ENCODE data around the gene CCDC127. TPM values are rescaled to one million over a fixed set of nuclear protein-coding genes. Genes with fewer than 3 reads are reported as not detected.

The CCDC127 gene
- total RNA-seq, 1 experiment from 2014 or later = 5.4 TPM

DNA sequence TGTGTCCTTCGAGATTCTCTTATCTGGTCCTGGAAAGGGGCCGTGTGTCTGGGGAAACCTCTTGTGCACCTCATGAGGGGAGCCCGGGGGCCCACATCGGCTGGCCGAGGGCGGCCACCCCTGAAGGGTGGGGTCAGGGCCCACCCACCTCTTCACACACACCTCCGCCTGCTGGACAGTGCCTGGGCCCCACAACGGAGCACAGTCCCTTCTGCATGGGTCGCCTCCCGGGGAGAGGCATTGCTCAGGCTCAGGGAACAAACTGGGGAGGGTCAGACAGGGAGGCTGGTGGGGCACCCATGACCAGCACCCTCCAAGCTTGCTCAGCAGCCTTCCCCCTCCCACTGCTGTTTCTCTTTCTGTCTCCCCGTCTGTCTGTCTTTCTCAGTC lies 28.0 kb downstream of the CCDC127 start:
- no peak for DNase-seq (ENCODE audit: low read depth)

DNA sequence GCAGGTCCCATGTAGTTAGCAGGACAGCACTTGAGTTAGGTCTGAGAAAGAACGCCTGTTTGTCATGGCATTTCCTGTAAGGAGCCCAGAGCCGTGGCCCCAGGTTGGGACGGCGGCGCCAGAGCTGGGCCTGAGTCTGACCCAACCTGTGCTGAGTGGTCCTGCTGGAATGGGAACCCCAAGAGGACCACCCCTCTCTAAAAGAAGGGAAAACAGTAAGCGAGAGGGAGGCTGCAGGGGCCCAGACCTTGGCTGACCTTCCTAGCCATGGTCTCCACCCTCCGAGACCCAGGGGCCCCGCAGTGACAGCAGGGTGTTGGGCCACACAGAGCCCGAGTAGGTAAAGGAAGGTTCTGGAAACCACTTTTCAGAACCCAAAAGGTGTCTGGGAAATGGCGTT lies 28.5 kb downstream of the CCDC127 start:
- no peak for DNase-seq (ENCODE audit: low read depth)

DNA sequence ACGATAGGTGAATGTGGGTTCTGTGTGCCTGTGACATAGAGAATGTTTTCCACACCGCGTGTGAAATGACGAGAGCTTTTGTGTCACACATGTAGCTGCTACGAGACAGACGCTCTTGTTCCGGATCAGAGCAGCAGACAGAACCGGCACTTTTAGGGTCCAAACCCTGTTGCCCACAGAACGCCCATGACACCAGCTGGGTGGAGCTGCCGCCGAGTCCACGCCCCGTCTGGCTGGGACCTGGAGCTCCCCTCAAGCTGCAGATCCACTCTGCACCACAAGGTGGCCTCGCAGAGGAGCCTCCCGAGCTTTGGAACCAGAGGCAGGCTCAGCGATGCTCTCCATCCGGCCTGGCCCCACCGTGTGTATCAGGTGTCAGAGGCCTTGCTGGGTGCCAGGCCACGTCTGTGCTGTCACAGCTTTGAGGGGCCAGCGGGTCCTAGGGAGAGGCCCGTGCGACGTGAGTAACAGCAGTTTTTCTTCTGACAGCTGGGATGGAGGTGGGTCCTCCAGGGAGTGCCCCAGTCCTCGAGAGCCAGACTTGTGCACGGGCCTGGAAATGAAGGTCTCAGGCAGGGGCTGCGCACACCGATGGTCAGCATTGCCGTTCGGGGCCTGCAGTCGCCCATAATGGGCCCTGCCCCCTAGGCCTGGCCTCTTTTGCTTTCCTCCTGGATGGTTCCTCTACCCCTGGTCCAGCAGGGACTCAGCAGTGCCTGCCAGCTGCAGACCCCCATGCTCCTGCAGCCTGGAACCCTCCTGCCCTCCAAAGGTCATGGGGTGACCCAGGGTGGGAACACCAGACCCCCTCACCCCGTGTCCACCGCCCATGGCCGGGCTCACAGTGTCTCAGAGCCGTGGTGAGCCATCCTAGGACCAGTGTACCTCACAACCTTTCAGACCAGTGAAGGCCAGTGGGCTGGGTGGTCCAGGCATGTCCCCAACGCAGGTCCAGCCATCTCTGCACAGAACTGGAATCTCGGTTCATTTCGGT lies 29.2 kb downstream of the CCDC127 start:
- peak; percentile 86 for DNase-seq (ENCODE audit: low read depth)

DNA sequence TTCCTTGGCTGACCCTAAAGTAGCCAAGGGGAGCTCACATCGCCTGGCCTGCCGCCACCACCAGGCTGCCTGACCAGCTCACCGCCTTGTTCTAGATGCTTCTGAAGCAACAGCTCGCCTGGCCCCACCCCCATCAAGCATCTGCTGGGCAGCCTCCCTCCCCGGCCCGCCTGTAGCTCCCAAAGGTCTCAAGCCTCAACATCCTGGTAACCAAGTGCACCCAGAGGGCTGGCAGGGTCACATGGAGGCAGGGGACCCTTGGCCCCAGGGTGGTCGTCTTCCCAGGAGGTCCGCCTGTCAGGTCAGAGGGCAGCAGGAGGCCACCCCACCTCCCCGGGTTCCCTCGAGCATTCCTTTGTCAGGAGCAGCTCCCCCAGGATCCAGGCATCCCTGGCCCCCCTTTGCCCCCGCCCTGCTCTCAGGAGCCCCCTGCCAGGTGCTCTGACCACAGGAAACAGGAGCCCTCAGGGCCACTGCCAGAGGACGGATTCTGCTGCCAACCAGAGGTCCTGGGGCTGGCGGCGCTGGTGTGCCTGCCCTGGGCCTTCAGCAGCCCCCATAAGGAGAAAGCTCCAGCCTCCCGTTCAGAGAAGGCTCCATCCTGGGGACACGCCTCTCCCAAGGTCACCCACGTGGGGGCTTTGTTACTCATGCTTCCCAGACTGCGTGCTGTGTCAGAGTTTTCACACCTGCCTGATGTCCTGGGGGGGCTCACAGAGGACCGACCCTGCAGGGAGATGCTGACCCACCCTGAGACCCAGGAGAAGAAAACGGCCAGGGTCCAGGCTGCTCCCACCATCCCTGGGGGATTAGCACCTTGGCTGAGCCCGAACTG lies 30.1 kb downstream of the CCDC127 start:
- DNase-seq (ENCODE audit: low read depth) = no peak

DNA sequence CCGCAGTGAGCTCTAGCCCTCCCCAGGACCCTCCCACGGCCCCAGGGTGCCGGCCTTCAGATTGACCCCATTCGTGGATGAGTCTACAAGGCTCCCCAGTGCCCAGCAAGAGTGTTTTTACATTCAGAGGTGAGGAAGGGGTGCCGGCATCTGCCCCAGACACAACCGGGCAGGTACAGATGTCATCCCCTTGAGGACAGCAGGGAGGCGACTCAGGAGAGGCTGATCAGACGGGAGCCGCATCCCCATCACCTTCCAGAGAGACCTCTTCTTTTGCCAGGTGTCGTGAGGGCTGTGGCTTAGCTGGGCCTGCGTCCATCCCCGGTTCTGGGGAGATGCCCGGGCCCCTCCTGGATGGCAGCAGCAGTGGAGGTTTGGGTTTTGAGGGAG lies 30.9 kb downstream of the CCDC127 start:
- no peak for DNase-seq (ENCODE audit: low read depth)

DNA sequence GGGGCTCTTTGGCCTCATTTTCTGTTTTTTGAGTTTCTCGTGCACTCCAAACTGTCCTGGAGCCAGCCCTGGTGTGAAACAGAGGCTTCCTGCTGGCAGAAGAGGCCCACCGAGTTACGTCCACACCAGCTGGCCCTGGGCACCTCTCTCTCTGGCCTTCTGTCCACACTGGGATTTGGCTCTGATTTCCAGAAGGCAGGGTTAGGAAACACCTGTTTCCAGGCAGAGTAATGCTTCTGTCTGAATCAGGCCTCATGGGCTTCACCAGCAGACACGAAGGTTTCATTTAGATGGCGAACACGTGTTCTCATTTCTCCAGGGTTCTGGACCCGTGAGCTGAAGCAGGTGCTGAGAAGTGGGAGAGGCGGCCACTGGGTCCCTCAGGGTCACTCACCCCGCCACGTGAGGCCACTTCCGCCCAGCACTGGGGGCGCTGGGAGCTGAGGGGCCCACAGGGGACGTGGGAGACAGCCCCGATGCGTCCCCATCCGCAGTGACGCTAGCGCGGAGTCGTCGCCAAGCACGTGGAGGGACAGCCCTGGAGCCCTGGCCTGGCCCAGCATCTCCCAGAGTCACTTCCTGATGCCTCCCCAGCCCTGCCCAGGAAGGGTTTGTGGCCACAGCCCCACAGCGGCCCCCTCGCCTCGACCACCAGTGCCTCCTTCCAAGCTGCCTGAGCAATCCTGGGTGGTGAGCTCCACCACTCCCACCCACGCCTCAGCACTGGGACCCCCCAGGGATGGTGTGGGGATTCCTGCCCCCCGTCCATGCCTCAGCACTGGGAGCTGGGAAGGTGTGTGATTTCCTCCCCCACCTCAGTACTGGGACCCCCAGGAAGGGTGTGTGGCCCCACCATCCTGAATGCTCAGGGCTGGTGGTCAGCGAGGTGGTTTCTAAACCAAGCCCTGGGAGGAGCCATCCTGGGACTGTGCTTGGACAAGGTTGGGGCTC lies 31.6 kb downstream of the CCDC127 start:
- DNase-seq (ENCODE audit: low read depth) = no peak

DNA sequence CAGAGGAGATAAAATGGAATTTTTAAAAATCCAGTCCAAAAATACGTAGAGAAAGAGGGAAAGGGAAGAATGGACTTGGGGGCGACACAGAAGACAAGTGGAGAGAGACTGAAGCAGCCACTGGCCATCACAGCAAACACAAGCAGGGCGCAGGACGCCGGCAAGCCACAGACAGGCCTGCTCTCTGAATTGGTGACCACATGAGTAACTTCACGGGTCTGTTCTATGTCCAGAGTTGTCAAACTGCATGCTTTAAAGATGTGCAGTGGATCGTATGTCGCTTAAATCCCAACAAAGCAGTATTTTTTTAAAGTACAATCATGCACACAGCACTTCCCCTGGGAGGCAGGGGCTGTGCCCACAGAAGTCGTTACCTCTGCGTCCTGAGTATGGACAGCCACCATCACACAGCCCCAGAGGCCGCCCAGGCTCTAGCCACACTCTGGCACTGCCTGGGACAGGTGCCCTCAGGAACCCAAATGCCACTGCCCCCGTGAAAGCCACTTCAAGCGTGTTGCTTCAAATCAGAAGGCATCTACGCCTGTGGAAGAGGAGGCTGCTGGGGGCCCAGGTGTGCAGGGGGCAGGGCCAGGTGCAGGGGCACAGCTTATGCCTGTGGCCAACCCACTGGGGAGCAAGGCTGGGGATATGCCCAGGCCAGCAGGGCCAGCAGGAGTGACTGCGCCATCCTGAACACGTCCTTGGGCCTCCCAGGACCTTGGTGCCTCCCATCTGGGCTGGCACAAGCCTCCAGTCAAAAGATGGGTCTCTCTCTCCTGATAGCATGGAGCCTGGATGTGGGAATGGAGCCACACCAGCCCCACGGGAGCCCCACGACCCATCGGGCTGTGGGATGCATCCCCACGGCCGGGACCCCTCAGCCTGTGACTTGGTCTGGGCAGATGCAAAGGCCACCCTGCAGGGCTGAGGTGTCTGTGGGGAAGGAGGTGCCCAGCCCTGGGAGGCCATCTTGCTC lies 32.6 kb downstream of the CCDC127 start:
- no peak for DNase-seq (ENCODE audit: low read depth)

DNA sequence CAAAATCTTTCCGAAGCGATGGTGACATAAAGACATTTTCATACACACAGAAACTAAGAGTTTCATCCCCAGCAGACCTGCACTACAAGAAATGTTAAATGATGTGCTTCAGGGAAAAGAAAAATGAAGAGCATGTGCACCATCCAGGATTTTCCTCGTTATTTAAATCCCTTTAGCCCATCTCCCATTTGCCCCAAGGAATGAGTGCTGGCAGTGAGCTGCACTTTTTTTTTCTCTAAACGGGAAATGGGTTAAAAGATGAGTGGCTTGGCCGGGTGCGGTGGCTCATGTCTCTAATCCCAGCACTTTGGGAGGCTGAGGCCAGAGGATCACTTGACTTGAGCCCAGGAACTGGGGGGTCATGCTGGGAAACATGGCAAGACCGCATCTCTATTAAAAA lies 33.5 kb downstream of the CCDC127 start:
- DNase-seq (ENCODE audit: low read depth) = peak; percentile 38

DNA sequence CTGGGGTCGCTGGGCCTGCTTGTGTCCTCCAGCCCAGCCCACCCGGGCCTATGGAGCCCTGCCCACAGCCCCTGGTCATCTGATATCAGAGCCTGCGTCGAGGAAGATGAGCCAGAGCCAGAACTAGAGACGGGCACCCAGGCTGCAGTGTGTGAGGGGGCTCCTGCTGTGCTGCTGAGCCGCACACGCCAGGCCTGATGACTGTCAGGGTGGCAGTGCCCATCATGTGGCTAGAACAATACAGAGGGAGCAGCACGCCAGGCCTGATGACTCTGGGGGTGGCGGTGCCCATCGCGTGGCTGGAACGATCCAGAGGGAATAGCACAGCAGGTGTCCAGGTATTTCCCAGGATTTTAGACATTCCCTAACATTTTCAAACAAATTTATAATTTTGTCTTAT lies 35.8 kb downstream of the CCDC127 start:
- DNase-seq (ENCODE audit: low read depth) = no peak

DNA sequence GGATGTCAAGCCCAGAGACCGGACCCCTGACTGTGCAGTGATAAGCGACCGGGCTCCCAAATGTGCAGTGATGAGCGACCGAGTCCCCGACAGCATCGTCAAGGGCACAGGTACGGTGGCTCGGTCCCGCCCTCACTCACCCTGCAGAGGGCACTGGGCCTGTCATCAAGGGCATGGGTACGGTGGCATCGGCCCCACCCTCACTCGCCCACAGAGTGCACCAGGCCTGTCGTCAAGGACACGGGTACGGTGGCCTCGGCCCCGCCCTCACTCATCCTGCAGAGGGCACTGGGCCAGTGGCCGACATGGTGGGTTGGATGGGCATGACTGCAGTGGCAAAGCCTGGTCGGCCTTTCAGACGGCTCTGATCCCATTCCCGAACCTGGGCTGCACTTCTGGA lies 36.4 kb downstream of the CCDC127 start:
- no peak for DNase-seq (ENCODE audit: low read depth)

DNA sequence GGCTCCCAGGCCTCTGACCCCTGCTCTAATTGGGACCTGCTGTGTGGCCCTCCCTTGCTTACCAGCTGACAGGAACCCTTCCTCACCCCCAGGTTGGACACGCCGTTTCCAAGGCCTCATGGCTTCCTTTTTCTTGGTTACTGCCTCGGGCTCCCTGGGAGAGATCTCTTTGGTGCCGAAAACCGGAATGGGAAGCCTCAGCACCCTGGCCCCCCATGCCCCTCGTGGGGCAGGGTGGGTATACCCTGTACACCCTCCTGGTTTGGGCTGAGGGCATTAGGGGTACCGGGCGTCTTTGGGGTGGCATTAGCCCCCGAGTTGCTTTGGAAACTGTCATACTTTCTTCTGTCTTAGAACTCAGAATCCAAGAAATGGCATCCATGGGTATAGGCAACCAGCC lies 36.8 kb downstream of the CCDC127 start:
- no peak for DNase-seq (ENCODE audit: low read depth)

DNA sequence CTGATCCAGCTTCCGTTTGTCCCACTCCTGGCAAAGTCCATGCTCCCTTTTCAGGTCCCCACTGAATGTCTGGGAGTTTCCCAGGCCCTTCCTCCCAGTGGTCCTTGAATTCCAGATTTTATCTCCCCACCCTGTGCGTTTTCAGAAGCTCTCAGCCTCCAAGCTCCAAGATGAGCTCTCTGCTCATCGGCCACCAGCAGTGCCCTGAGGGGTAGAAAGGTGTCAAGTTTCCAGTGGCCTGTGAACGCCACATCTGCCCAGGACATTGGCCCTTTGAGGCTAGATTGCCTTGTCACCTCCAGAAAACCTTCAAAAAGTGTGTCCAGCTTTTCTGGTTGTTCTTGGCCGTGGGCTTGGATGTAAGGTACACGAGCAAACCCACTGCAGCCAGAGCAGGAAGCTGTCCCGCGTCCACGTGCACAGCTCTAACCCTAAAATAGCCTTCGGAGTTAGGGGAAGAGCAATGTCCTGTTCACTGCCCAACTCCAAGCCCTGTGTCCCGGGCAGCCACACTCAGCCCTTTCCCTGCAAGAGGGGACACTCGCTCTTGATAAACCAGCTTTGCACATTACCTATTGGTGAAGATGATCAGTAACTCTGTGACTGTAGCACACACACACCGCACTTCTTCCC lies 37.6 kb downstream of the CCDC127 start:
- DNase-seq (ENCODE audit: low read depth) = peak; percentile 44

DNA sequence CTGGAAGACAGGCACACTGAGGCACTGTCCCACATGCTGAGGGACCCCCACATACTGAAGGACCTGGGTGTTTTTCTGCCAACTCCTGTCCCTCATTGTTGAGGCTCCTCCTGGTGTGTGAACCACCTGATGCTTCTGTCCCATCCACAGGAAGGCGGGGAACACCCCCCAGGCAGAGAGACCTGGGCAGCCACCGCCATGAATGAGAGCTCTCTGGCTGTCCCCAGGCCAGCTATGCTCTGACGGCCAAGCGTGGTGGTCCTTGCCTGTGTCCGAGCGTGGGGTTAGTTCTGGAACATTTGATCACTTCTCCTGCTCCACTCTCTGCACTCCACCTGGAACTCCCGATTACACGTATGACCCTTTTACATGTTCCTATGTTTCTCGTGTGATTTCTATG lies 38.6 kb downstream of the CCDC127 start:
- DNase-seq (ENCODE audit: low read depth) = no peak

DNA sequence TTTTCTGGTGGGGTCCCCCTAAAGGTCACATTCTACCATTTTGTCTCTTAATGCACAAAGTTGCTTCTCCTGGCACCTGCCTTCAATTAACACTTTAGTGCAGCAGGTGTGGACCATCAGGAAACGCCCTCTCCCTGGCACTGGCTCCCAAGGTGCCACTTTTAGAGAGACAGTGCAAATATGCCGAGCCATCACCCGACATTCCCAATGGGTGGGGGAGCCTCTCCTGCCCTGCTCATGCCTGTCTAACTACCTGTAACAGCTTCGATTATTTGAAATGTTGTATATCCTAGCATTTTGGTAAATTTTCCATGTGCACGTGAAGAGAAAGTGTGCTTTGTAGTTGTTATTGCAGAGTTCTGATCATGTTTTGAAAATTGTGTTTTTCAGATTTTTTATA lies 39.8 kb downstream of the CCDC127 start:
- no peak for DNase-seq (ENCODE audit: low read depth)

DNA sequence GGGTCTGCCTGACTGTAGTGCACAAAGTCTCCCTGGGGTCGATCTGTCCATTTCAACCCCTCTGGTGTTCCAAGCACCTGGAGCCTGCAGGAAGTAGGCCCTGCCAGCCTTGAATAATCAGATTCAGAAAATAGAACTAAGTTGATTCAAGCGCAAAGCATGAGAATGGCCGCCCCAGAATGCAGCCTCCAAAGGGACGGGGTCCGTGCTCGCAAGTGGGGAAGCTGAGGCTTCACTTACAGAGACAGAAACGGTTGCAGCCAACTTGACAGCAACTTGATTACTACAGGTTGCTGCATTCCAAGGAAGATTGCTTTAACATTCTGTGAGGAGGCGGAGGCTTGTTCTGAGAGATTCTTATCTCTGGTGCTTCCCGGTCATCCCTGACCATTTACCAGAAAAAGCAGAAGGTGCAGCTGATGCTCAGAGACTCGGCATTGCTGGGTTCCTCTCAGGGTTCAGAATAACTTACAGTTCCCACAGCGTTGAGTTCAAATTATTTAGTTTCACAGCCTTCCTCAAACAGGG lies 41.6 kb downstream of the CCDC127 start:
- DNase-seq (ENCODE audit: low read depth) = no peak

DNA sequence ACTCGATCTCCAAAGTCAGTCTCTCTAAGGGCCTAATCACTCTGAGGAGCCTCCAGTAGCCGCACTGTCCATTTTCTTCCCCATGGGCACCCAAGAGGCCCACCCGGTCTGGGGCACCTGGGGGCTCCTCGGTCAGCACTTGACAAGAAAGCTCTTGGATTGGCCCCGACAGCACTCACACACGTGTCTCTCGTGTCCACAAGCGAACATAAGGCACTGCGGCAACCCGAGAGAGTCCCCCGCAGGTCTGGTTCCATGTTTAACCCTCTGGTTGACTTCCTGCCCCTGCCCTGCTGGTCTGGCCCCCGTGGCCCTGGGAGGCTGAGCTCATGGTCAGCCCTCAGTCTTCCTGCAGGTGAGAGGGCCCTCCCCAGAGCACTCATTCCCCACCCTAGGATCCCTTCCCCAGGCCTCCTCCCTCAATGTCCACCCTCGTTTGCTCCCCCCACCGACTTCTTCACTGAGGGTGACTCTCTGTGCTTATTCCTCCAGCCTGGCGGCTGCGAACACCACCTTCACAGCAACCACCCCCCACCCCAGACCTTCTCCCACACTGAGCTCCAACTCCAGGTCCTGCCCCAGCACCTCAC lies 43.0 kb downstream of the CCDC127 start:
- DNase-seq (ENCODE audit: low read depth) = no peak

DNA sequence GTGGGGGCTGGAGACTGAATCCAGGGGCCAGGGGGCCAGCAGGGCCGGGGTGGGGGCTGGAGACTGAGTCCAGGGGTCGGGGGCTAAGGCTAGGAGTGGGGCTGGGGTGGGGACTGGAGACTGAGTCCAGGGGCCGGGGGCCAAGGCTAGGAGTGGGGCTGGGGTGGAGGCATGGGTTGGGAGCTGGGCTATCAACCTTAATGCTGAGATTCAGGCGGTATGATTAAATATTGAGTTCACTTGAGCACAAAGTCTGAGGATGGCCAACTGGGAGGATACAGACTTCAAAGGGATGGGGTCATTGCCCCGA lies 43.7 kb downstream of the CCDC127 start:
- DNase-seq (ENCODE audit: low read depth) = no peak

DNA sequence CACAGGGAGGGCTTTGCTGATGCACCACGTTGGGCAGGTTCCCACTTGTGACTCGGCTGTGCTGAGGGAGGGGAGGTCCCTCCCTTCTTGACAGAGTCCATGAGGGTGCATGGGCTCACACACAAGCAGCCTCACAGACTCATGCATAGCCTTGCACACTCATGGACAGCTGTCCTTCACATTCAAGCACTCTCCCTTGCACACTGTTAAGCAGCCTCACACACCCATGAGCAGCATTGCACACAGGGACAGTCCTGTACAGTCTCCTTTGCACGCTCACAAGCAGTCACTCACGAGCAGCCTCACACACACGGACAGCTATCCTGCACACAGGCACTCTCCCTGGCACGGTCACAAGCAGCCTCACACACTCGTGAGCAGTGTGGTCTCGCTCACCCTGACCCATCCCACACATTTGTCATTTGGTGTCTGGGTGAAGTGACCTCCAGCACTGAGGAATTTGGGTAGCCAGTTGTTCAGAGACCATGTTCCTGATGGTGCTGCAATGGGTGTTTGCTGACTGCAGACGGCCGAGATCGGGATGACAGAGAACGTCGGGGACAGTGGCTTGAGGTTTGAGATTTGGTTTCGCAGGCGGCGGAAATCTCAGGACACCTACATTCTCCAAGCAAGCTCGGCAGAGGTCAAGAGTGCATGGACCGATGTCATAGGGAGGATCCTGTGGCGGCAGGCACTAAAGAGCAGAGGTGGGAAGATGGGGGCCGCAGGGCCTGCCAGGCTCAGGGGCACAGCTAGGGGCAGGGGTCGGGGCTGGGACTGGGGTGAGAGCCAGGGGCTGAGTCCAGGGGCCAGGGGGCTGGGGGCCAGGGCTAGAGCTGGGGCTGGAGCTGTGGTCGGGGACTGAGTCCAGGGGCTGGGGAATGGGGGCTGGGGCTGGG lies 44.3 kb downstream of the CCDC127 start:
- DNase-seq (ENCODE audit: low read depth) = no peak
